ENCODE measurements around the gene MSANTD4.

Gene MSANTD4

GRCh38 chr11:105968021-105968697 is 53.9 kb downstream of the MSANTD4 start:
- peak; percentile 13 for DNase-seq (ENCODE audit: low read depth)

GRCh38 chr11:105960252-105961245 is 61.5 kb downstream of the MSANTD4 start:
- no peak for TF ChIP-seq CTCF (IDR thresholded peaks at IDR 0.05; ENCODE audit: low read depth, low read length, missing control alignments)
- no peak overlapping the region for H3K4me3 ChIP-seq (ENCODE audit: low read depth, low read length)
- in situ Hi-C loops (cut with HindIII; ENCODE audit: low sequenced_read_pairs), result no loop called here
- no peak for DNase-seq (ENCODE audit: low read depth)

More at GRCh38 chr11:105968021-105968697, 53.9 kb downstream of the MSANTD4 start:
- TF ChIP-seq CTCF (IDR thresholded peaks at IDR 0.05; ENCODE audit: low read depth, low read length, missing control alignments), result no peak
- in situ Hi-C loops (cut with HindIII; ENCODE audit: low sequenced_read_pairs), result no loop called here
- no peak overlapping the region for H3K4me3 ChIP-seq (ENCODE audit: low read depth, low read length)
